GM12892 (cell line): ENCODE data around the gene ORC4.

ENCODE experiments used
- POLR2A ChIP-seq: IDR thresholded peaks from 2 replicates; pipeline ENCODE4 v1.6.1; 2011; ENCODE audit warnings: low read depth, low read length, control low read depth
- TAF1 ChIP-seq: IDR thresholded peaks from 2 replicates; pipeline ENCODE4 v1.6.1; 2011; ENCODE audit warnings: low read depth, mild to moderate bottlenecking, control low read depth, low read length, borderline replicate concordance

DNA sequence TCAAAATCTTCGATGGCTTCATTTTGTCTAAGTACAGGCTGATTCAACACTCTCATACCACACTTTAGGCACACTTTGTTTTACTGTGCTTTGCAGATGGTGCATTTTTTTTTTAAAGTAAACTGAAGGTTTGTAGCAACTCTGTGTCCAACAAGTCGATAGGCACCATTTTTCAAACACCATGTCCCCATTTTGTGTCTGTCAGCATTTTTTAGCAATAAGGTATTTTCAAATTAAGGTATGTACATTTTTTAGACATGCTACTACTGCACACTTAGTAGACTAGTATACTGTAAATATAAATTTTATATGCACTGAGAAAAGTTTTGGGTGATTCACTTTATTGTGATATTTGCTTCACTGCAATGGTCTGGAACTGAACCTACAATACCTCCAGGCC is 44.4 kb downstream of the ORC4 start:
- TF ChIP-seq POLR2A (no peak), TAF1 (no peak)
